Mononuclear cell (primary cell): Measurements from ENCODE around the gene SYT1. TPM values are rescaled to one million over a fixed set of nuclear protein-coding genes. Genes with fewer than 3 reads are reported as not detected.

Experiments
- H3K27me3 ChIP-seq: 2 replicates; pipeline ENCODE4 v1.6.0; 2011; ENCODE audit warnings: low read length, control low read depth; ENCODE audit not compliant: insufficient read depth
- H3K4me1 ChIP-seq: 2 replicates; pipeline ENCODE4 v1.5.1; 2011; ENCODE audit warnings: mild to moderate bottlenecking, low read length, control low read depth; ENCODE audit not compliant: insufficient read depth
- H3K4me3 ChIP-seq: 2 replicates; pipeline ENCODE4 v1.5.1; 2011; ENCODE audit warnings: mild to moderate bottlenecking, low read length, moderate library complexity
- H3K9me3 ChIP-seq: 2 replicates; pipeline ENCODE4 v1.5.1; 2011; ENCODE audit warnings: low read depth, mild to moderate bottlenecking, control low read depth, low read length
- total RNA-seq: library from RNA; depleted of rRNA; stranded (reverse); fragments of >200 nt; gene quantifications from one replicate; pipeline ENCODE4 v1.2.3, GENCODE V29; 2012

The SYT1 gene
- total RNA-seq, 1 donor = 2.5 TPM

DNA sequence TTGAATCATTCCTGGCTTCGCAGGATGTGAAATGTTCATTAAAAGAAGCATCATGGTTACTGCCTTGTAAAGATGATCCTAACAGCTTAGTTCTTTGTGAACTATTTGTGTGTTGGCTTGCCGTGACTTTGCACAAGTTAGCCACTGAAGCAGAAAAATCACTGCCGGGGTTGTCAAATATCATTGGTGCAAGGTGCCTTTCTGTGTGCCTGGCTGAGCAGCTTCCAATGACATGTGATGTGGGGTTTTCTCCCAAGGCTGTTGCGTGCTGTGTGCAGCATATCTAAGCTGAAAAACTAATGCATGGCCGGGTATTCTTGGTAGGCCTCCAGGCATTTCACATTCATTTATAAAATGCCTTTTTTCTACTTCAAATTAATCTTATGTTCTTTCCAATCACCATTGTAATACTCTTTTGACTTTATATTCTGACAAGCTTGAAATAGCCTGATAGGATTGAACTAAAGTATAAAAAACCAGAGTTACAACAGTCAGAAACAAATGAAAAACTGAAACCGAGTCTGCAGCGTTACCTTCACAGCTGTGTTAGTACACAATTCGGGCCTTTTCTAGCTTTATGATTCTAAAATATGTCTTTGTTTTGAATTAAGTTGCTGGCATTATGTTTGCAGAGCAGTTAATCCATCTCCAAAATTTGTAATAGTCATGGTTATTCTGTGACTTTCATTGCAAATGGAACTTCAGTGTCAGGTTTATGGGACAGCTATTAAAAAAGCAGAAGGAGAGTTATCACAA, 222.1 kb downstream of the SYT1 start:
- Histone ChIP-seq H3K4me1 (no peaks in the 10 kb centered on the region), H3K27me3 (no peaks in the 10 kb centered on the region), H3K9me3 (no peaks in the 10 kb centered on the region), H3K4me3 (no peak overlapping the region)

- H3K4me1 ChIP-seq = no peaks in the 10 kb centered on the region
- no peaks in the 10 kb centered on the region for H3K27me3 ChIP-seq
- no peak overlapping the region for H3K4me3 ChIP-seq
- H3K9me3 ChIP-seq = no peaks in the 10 kb centered on the region
These were observed 234.0 kb downstream of the SYT1 start for GRCh38 chr12:79098530-79098929.

GRCh38 chr12:79108962-79109361, 244.4 kb downstream of the SYT1 start:
- Histone ChIP-seq H3K9me3 (no peaks in the 10 kb centered on the region), H3K4me1 (no peaks in the 10 kb centered on the region), H3K27me3 (no peaks in the 10 kb centered on the region), H3K4me3 (no peak overlapping the region)

GRCh38 chr12:79114896-79115295, 250.3 kb downstream of the SYT1 start:
- Histone ChIP-seq H3K27me3 (no peaks in the 10 kb centered on the region), H3K4me3 (no peak overlapping the region), H3K4me1 (no peaks in the 10 kb centered on the region), H3K9me3 (no peaks in the 10 kb centered on the region)

GRCh38 chr12:79115743-79116142, 251.2 kb downstream of the SYT1 start:
- Histone ChIP-seq H3K9me3 (no peaks in the 10 kb centered on the region), H3K4me3 (no peak overlapping the region)

GRCh38 chr12:79119796-79120195, 255.2 kb downstream of the SYT1 start:
- H3K4me1 ChIP-seq = no peaks in the 10 kb centered on the region

More at GRCh38 chr12:79115743-79116142, 251.2 kb downstream of the SYT1 start:
- Histone ChIP-seq H3K27me3 (no peaks in the 10 kb centered on the region), H3K4me1 (no peaks in the 10 kb centered on the region)

DNA sequence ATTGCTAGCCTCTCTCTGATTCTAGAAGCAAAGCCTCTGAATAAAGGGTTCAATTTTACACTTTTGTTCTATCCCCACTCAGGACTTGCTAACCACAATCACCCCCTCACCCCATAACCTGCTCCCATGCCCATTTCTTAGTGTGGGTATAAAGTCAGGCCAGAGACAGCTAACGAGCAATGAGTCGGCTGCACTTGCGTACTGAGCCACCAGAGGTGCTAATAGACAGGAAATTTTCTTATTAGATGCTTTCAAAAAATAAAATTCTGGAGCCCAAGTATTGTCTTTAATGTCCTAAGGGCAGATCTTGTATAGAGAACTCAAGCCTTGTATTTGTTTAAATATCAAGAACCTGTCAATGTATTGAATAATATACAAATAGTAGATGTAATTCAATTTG, 256.9 kb downstream of the SYT1 start:
- H3K9me3 ChIP-seq = no peaks in the 10 kb centered on the region
- no peaks in the 10 kb centered on the region for H3K4me1 ChIP-seq
- H3K4me3 ChIP-seq = no peak overlapping the region
- no peaks in the 10 kb centered on the region for H3K27me3 ChIP-seq

More at GRCh38 chr12:79119796-79120195, 255.2 kb downstream of the SYT1 start:
- H3K9me3 ChIP-seq = no peaks in the 10 kb centered on the region
- H3K4me3 ChIP-seq = no peak overlapping the region
- no peaks in the 10 kb centered on the region for H3K27me3 ChIP-seq

DNA sequence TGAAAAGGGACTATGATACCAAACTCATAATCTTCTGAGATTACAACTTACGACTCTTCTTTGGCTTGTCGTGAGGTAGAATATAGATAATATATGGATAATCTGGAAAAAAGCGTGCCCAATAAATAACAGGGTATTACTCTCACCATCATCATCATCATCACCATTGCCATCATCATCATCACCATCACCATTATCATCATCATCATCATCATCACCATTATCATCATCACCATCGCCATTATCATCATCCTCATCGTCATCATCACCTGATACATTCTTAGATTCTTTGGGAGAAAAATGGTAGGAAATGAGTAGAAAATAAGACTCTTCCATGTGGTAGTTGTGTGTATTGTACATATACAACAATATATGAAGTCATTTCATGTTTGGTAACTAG, 259.8 kb downstream of the SYT1 start:
- Histone ChIP-seq H3K4me3 (no peak overlapping the region), H3K27me3 (no peaks in the 10 kb centered on the region), H3K4me1 (no peaks in the 10 kb centered on the region), H3K9me3 (no peaks in the 10 kb centered on the region)

GRCh38 chr12:79125358-79125757, 260.8 kb downstream of the SYT1 start:
- Histone ChIP-seq H3K27me3 (no peaks in the 10 kb centered on the region), H3K4me1 (no peaks in the 10 kb centered on the region), H3K4me3 (no peak overlapping the region), H3K9me3 (no peaks in the 10 kb centered on the region)

DNA sequence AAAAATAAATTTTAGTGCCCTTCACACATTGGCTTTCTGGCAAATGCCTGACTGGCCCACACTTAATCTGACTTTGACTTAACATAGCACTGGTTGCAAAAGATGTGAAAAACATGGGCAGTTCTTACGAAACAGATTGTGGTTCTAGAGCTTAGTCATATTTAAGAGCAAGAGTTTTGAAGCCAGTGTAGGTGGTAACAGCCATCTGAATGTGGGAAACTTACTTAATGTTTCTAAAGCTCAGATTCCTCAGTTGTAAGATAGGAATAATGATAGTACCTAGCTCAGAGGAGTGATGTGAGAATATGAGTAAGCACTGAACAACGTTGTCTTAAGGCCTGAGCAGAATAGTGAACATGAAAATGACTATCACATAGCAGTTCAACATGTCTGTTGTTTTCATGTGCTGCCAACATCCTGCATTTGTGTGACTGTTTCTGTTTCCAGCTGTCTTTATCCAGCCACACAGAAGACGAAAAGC, 262.7 kb downstream of the SYT1 start:
- H3K27me3 ChIP-seq = no peaks in the 10 kb centered on the region
- no peaks in the 10 kb centered on the region for H3K9me3 ChIP-seq
- H3K4me3 ChIP-seq = no peak overlapping the region
- no peaks in the 10 kb centered on the region for H3K4me1 ChIP-seq

- no peaks in the 10 kb centered on the region for H3K4me1 ChIP-seq
- H3K27me3 ChIP-seq = no peaks in the 10 kb centered on the region
- no peaks in the 10 kb centered on the region for H3K9me3 ChIP-seq
- no peak overlapping the region for H3K4me3 ChIP-seq
These were observed 264.4 kb downstream of the SYT1 start for GRCh38 chr12:79128956-79129355.

DNA sequence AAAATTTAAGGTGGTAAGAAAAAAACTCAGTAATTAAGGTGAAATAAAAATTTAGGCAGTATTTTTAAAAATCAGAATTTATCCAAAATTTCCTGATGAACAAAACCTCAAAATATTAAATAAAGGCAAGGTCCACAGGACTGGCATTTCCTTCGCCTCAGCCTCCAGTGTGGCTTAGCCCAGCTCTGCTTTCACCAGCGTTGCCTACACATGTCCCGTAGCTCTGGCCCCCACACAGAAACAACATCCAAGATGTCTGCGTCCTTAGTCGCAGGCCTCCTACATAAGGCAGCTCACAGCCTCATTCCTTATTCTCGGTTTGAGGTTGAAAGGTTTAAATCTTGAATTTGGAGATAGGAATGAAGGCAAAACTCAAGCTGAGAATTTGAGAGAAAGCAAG, 274.3 kb downstream of the SYT1 start:
- Histone ChIP-seq H3K4me3 (no peak overlapping the region), H3K27me3 (no peaks in the 10 kb centered on the region)

DNA sequence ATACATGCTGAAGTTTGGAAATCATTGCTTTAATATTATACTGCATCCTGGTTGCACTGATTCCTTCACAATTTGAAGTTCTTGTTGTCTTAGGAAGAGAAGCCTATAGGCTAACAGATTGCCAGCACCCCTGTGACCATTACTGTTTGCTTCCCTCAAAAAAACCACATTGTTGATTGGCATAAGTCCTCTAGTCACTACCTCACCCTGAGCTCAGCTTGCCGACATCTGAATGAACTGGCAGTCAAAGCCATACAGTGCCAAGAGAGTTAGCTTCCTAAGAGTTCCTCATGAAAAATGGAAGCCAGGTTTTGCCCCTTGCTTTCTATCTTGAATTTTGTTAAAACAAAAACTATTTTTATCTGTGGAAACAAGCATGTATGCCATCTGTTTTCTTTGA, 276.1 kb downstream of the SYT1 start:
- H3K4me3 ChIP-seq = no peak overlapping the region

More for the DNA sequence above, 274.3 kb downstream of the SYT1 start:
- Histone ChIP-seq H3K4me1 (no peaks in the 10 kb centered on the region), H3K9me3 (no peaks in the 10 kb centered on the region)

GRCh38 chr12:79141776-79142175, 277.2 kb downstream of the SYT1 start:
- H3K4me3 ChIP-seq = no peak overlapping the region
- no peaks in the 10 kb centered on the region for H3K9me3 ChIP-seq
- H3K27me3 ChIP-seq = no peaks in the 10 kb centered on the region
- no peaks in the 10 kb centered on the region for H3K4me1 ChIP-seq

More for the DNA sequence above, 276.1 kb downstream of the SYT1 start:
- Histone ChIP-seq H3K9me3 (no peaks in the 10 kb centered on the region), H3K4me1 (no peaks in the 10 kb centered on the region), H3K27me3 (no peaks in the 10 kb centered on the region)

- no peak overlapping the region for H3K4me3 ChIP-seq
- no peaks in the 10 kb centered on the region for H3K27me3 ChIP-seq
- H3K4me1 ChIP-seq = no peaks in the 10 kb centered on the region
- no peaks in the 10 kb centered on the region for H3K9me3 ChIP-seq
These were observed 279.2 kb downstream of the SYT1 start for GRCh38 chr12:79143803-79144202.

GRCh38 chr12:79151956-79152355, 287.4 kb downstream of the SYT1 start:
- no peaks in the 10 kb centered on the region for H3K27me3 ChIP-seq
- H3K9me3 ChIP-seq = no peaks in the 10 kb centered on the region
- H3K4me1 ChIP-seq = no peaks in the 10 kb centered on the region

More at GRCh38 chr12:79151956-79152355, 287.4 kb downstream of the SYT1 start:
- H3K4me3 ChIP-seq = no peak overlapping the region
